Neural crest cell (in vitro differentiated cells): ENCODE data around the gene CTPS2. TPM values are rescaled to one million over a fixed set of nuclear protein-coding genes. Genes with fewer than 3 reads are reported as not detected.
"Not testable (repeated sequence)": the region's sequence is repeated elsewhere in the genome, so short reads cannot be mapped to it uniquely, and the experiment has no call there.

ENCODE experiments used
- DNase-seq: peaks from one replicate; pipeline ENCODE4 v3.0.0; 2021; ENCODE audit warnings: low read depth, mixed read lengths, low spot score
- H3K27ac Mint-ChIP-seq: one replicate; pipeline ENCODE4 v1.8.0; 2021; ENCODE audit warnings: mild to moderate bottlenecking, mixed read lengths; ENCODE audit not compliant: unreplicated experiment
- H3K27me3 Mint-ChIP-seq: 2 replicates; pipeline ENCODE4 v1.8.0; 2021; ENCODE audit warnings: low read depth, mild to moderate bottlenecking, mixed read lengths
- H3K36me3 Mint-ChIP-seq: 2 replicates; pipeline ENCODE4 v1.8.0; 2021; ENCODE audit warnings: low read depth, mild to moderate bottlenecking, mixed read lengths
- H3K4me1 Mint-ChIP-seq: 2 replicates; pipeline ENCODE4 v1.8.0; 2021; ENCODE audit warnings: mixed read lengths
- H3K4me3 Mint-ChIP-seq: one replicate; pipeline ENCODE4 v1.8.0; 2021; ENCODE audit warnings: mild to moderate bottlenecking, mixed read lengths
- H3K9me3 Mint-ChIP-seq: 2 replicates; pipeline ENCODE4 v1.8.0; 2021; ENCODE audit warnings: mixed read lengths
- long read RNA-seq: library from polyadenylated mRNA; unstranded; transcript quantifications from one replicate; pipeline ENCODE4 v2.0.0, GENCODE V29; 2020
- total RNA-seq: library from RNA; stranded (reverse); gene quantifications from 2 replicates; pipeline ENCODE4 v1.2.1, GENCODE V29; 2021
- TF ChIP-seq, protein P1 (sequence below): fragments of 200-600 bp; sonication (generic); conservative IDR thresholded peaks from 2 replicates; pipeline ENCODE4 v1.5.0; 2021; ENCODE audit warnings: antibody characterized with exemption, mild to moderate bottlenecking

Gene CTPS2
- total RNA-seq = 66.5 and 67.5 TPM in 2 replicates
- long read RNA-seq, transcript CTPS2-202 (19 exons, 3,526 nt) = major isoform, 49 of 112 reads
- long read RNA-seq, transcript CTPS2-201 (19 exons, 3,629 nt) = minor isoform, 9 of 112 reads
- long read RNA-seq, partial matches to known transcripts = 20 of 112 reads
- long read RNA-seq, other reads (novel, unspliced or antisense) = 33 of 112 reads

DNA sequence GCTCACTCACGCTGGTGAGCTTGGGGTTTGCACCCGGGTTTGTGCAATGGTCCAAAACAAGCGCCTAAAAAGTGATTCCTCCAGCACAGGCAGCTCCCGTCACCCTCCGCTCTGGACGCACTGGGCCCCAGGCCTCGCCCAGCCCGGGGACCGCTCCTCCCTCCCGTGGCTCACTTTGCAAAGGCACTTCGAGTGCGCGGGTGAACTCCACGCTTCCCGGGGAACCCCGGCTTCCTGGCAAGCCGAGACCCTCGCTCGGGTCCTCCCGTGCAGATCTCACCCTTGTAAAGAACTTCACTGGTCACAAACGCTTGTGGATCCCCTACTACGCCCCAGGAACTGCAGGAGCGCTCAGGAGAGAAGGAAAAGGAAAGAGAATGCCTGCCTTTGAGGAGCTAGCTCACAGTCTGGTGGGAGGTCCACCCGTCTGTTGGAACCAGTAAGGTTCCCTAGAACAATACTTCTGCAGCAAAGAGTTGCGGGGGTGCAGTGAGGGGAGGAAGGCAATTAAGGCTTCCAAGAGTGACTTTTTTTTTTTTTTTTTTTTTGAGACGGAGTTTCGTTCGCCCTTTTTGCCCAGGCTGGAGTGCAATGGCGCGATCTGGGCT is at the start of gene CTPS2:
Gene CTPS2 (minus strand): TSS at position 122 of the 608 bp plus-strand sequence. CDS start 9,767 bp downstream, outside the sequence.
- H3K27me3 Mint-ChIP-seq = no peaks in the 10 kb centered on the region
- H3K4me3 Mint-ChIP-seq = peak within 1 kb of the TSS; percentile 97
- peak within 1 kb of the TSS; percentile 99 for H3K27ac Mint-ChIP-seq
- TF ChIP-seq, protein P1, sequence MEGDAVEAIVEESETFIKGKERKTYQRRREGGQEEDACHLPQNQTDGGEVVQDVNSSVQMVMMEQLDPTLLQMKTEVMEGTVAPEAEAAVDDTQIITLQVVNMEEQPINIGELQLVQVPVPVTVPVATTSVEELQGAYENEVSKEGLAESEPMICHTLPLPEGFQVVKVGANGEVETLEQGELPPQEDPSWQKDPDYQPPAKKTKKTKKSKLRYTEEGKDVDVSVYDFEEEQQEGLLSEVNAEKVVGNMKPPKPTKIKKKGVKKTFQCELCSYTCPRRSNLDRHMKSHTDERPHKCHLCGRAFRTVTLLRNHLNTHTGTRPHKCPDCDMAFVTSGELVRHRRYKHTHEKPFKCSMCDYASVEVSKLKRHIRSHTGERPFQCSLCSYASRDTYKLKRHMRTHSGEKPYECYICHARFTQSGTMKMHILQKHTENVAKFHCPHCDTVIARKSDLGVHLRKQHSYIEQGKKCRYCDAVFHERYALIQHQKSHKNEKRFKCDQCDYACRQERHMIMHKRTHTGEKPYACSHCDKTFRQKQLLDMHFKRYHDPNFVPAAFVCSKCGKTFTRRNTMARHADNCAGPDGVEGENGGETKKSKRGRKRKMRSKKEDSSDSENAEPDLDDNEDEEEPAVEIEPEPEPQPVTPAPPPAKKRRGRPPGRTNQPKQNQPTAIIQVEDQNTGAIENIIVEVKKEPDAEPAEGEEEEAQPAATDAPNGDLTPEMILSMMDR = peak; percentile 27
- peak; percentile 65 for DNase-seq
- no peaks in the 10 kb centered on the region for H3K9me3 Mint-ChIP-seq
- peaks cover 3% of the 10 kb centered on the region for H3K36me3 Mint-ChIP-seq
- H3K4me1 Mint-ChIP-seq = peaks cover 28% of the 10 kb centered on the region

DNA sequence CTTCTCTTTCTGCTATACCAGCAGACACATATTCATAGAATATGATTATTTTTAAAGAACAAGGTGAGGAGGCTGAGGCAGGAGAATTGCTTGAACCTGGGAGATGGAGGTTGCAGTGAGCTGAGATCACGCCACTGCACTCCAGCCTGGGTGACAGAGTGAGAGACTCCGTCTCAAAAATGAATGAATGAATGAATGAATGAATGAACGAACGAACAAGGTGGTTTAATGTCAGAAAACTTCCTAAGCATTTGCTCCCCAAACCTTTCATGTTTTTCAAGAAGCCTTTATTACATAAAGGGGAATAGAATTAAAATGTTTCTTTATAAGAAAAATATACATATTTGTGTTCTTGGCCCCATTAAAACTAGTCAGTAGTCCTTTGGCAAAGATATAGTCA is 49.0 kb upstream of the CTPS2 start:
- not testable (repeated sequence) for DNase-seq, H3K27ac Mint-ChIP-seq, H3K27me3 Mint-ChIP-seq, H3K4me1 Mint-ChIP-seq, H3K9me3 Mint-ChIP-seq, H3K4me3 Mint-ChIP-seq
- peaks cover 11% of the 10 kb centered on the region for H3K36me3 Mint-ChIP-seq

DNA sequence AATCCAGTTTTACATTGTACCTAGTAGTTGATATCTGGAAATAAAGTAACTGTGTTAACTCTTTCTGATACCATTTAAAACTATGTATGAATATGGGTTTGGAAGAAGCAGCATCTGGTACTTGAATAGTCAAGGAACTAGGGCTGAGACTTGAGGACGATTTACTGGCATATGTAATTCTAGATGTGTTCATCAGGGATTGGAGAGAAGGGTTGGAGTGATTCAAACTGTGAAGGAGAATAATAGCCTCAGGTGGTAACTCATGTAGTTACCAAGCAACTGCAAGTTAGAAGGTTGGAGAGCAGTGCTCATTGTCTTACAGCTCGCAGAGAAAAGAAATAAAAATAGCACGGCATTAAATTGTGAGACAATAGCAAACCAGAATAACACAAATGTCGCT is 44.3 kb upstream of the CTPS2 start:
- TF ChIP-seq, protein P1 = no peak
- Mint-ChIP-seq H3K36me3 (peaks cover 21% of the 10 kb centered on the region), H3K27ac (no peak overlapping the region)

GRCh38 chrX:16754019-16754418 is 41.5 kb upstream of the CTPS2 start:
- no peak for DNase-seq
- Mint-ChIP-seq H3K9me3 (no peaks in the 10 kb centered on the region), H3K4me3 (no peak overlapping the region), H3K36me3 (peaks cover 21% of the 10 kb centered on the region), H3K4me1 (peaks cover 3% of the 10 kb centered on the region), H3K27me3 (no peaks in the 10 kb centered on the region), H3K27ac (no peak overlapping the region)
- TF ChIP-seq, protein P1 = no peak

More for the DNA sequence above, 44.3 kb upstream of the CTPS2 start:
- DNase-seq = no peak
- peaks cover 3% of the 10 kb centered on the region for H3K4me1 Mint-ChIP-seq
- no peaks in the 10 kb centered on the region for H3K27me3 Mint-ChIP-seq
- H3K4me3 Mint-ChIP-seq = no peak overlapping the region
- H3K9me3 Mint-ChIP-seq = no peaks in the 10 kb centered on the region

GRCh38 chrX:16750136-16750535 is 37.7 kb upstream of the CTPS2 start:
- Mint-ChIP-seq H3K27me3 (no peaks in the 10 kb centered on the region), H3K4me3 (no peak overlapping the region), H3K9me3 (no peaks in the 10 kb centered on the region), H3K27ac (no peak overlapping the region), H3K36me3 (peaks cover 16% of the 10 kb centered on the region), H3K4me1 (peaks cover 3% of the 10 kb centered on the region)
- TF ChIP-seq, protein P1 = no peak
- DNase-seq = no peak

- H3K27me3 Mint-ChIP-seq = no peaks in the 10 kb centered on the region
- TF ChIP-seq, protein P1 = no peak
- H3K4me3 Mint-ChIP-seq = no peak overlapping the region
- DNase-seq = no peak
- H3K27ac Mint-ChIP-seq = no peak overlapping the region
- H3K9me3 Mint-ChIP-seq = no peaks in the 10 kb centered on the region
- peaks cover 20% of the 10 kb centered on the region for H3K36me3 Mint-ChIP-seq
- H3K4me1 Mint-ChIP-seq = no peaks in the 10 kb centered on the region
Measured at GRCh38 chrX:16748425-16748824, 36.0 kb upstream of the CTPS2 start.
